ENCODE data around the gene ATP1A1.

- TF ChIP-seq CTCF (conservative IDR thresholded peaks at IDR 0.05 in 1 of 2, IDR thresholded peaks at IDR 0.05 in 1 of 2; ENCODE audit: low read depth in 1 of 2, low read length in 2 of 2): no peak
- no peak for TF ChIP-seq EZH2 (IDR thresholded peaks at IDR 0.05; ENCODE audit: low read length, missing control alignments)
Measured at GRCh38 chr1:116338400-116338799, 34.6 kb upstream of the ATP1A1 start.
